ENCODE measurements around the gene E2F4. TPM values are rescaled to one million over a fixed set of nuclear protein-coding genes. Genes with fewer than 3 reads are reported as not detected.
A peak's percentile ranks its signal among the peaks of the same experiment; 100 is the strongest.

The E2F4 gene
- total and polyA plus RNA-seq, 2 of the 13 experiments (the other 11 are each of a cell fraction or from before 2014, with no cell fraction given) = 84.8 to 91.2 TPM

DNA sequence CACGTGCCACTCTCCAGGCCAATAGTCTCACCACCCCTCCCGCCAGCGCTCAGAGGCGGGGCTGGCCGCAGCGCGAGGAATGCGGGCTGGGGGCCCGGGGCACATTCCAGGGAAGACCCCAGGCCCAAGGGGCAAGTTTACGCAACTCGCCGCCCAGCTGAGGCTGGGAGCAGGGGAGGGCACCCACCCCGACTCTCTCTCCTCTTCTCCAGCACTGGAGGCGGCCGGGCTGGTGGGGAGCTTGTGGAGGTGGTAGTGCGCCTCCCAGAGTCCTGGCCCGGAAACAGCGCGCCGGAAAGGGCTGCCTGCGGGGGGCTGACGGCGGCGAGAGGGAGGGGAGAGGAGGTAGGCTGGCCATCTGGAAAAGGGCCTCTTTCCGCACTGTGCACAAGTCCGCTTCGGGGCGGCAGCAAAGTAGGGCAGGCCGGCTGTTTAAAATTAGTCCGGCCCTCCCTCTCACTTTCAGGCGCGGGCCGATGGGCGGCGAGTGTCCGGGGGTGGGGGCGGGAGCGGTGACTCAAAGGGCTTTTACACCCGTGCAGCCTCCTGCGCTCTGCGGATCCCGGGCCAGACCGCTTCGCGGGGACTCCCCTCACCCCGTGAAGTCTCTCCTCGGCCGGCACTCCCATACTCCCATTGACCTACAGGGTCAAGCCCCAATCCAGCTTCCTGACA is 54.3 kb downstream of the E2F4 start (continued):
- TF ChIP-seq MIER2 (CRISPR knock-in tag; IDR thresholded peaks at IDR 0.05) (peak; percentile 65; the same call in 1 of the 2 replicates), SRSF9 (IDR thresholded peaks at IDR 0.05; ENCODE audit: borderline replicate concordance, insufficient read depth, low read depth, low read length, poor library complexity, severe bottlenecking) (no peak), ZNF629 (CRISPR knock-in tag; conservative IDR thresholded peaks at IDR 0.05) (0 out of 2 replicates have a peak, but pooled peaks have one; percentile 35), GATAD2A (CRISPR knock-in tag; IDR thresholded peaks at IDR 0.05) (peak; percentile 98), FOSL2 (CRISPR knock-in tag; IDR thresholded peaks at IDR 0.05) (peak; percentile 62), MEIS2 (CRISPR knock-in tag; IDR thresholded peaks at IDR 0.05) (peak; percentile 91; the same call in 1 of the 2 replicates), DNMT1 (CRISPR knock-in tag; IDR thresholded peaks at IDR 0.05) (peak; percentile 82), MAZ (IDR thresholded peaks at IDR 0.05; ENCODE audit: borderline replicate concordance, low read depth, low read length) (peak; percentile 84; the same call in 1 of the 2 replicates), MAZ (CRISPR knock-in tag; IDR thresholded peaks at IDR 0.05; ENCODE audit: low read depth) (peak; percentile 100), ZNF3 (CRISPR knock-in tag; IDR thresholded peaks at IDR 0.05) (no peak), MYNN (CRISPR knock-in tag; IDR thresholded peaks at IDR 0.05; ENCODE audit: low read depth) (no peak), ZNF761 (CRISPR knock-in tag; conservative IDR thresholded peaks at IDR 0.05) (no peak)
- TF ChIP-seq, protein P1, sequence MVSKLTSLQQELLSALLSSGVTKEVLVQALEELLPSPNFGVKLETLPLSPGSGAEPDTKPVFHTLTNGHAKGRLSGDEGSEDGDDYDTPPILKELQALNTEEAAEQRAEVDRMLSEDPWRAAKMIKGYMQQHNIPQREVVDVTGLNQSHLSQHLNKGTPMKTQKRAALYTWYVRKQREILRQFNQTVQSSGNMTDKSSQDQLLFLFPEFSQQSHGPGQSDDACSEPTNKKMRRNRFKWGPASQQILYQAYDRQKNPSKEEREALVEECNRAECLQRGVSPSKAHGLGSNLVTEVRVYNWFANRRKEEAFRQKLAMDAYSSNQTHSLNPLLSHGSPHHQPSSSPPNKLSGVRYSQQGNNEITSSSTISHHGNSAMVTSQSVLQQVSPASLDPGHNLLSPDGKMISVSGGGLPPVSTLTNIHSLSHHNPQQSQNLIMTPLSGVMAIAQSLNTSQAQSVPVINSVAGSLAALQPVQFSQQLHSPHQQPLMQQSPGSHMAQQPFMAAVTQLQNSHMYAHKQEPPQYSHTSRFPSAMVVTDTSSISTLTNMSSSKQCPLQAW (CRISPR knock-in tag; IDR thresholded peaks at IDR 0.05) = peak; percentile 89
- TF ChIP-seq, protein P2, sequence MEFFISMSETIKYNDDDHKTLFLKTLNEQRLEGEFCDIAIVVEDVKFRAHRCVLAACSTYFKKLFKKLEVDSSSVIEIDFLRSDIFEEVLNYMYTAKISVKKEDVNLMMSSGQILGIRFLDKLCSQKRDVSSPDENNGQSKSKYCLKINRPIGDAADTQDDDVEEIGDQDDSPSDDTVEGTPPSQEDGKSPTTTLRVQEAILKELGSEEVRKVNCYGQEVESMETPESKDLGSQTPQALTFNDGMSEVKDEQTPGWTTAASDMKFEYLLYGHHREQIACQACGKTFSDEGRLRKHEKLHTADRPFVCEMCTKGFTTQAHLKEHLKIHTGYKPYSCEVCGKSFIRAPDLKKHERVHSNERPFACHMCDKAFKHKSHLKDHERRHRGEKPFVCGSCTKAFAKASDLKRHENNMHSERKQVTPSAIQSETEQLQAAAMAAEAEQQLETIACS (CRISPR knock-in tag; IDR thresholded peaks at IDR 0.05) = peak; percentile 66
- TF ChIP-seq, protein P3, sequence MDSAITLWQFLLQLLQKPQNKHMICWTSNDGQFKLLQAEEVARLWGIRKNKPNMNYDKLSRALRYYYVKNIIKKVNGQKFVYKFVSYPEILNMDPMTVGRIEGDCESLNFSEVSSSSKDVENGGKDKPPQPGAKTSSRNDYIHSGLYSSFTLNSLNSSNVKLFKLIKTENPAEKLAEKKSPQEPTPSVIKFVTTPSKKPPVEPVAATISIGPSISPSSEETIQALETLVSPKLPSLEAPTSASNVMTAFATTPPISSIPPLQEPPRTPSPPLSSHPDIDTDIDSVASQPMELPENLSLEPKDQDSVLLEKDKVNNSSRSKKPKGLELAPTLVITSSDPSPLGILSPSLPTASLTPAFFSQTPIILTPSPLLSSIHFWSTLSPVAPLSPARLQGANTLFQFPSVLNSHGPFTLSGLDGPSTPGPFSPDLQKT (CRISPR knock-in tag; IDR thresholded peaks at IDR 0.05; ENCODE audit: borderline replicate concordance) = no peak
- TF ChIP-seq, protein P4, sequence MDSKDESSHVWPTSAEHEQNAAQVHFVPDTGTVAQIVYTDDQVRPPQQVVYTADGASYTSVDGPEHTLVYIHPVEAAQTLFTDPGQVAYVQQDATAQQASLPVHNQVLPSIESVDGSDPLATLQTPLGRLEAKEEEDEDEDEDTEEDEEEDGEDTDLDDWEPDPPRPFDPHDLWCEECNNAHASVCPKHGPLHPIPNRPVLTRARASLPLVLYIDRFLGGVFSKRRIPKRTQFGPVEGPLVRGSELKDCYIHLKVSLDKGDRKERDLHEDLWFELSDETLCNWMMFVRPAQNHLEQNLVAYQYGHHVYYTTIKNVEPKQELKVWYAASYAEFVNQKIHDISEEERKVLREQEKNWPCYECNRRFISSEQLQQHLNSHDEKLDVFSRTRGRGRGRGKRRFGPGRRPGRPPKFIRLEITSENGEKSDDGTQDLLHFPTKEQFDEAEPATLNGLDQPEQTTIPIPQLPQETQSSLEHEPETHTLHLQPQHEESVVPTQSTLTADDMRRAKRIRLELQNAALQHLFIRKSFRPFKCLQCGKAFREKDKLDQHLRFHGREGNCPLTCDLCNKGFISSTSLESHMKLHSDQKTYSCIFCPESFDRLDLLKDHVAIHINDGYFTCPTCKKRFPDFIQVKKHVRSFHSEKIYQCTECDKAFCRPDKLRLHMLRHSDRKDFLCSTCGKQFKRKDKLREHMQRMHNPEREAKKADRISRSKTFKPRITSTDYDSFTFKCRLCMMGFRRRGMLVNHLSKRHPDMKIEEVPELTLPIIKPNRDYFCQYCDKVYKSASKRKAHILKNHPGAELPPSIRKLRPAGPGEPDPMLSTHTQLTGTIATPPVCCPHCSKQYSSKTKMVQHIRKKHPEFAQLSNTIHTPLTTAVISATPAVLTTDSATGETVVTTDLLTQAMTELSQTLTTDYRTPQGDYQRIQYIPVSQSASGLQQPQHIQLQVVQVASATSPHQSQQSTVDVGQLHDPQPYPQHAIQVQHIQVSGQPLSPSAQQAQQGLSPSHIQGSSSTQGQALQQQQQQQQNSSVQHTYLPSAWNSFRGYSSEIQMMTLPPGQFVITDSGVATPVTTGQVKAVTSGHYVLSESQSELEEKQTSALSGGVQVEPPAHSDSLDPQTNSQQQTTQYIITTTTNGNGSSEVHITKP (CRISPR knock-in tag; IDR thresholded peaks at IDR 0.05; ENCODE audit: low read depth) = peak; percentile 81; the same call in 1 of the 2 replicates
- TF ChIP-seq, protein P5, sequence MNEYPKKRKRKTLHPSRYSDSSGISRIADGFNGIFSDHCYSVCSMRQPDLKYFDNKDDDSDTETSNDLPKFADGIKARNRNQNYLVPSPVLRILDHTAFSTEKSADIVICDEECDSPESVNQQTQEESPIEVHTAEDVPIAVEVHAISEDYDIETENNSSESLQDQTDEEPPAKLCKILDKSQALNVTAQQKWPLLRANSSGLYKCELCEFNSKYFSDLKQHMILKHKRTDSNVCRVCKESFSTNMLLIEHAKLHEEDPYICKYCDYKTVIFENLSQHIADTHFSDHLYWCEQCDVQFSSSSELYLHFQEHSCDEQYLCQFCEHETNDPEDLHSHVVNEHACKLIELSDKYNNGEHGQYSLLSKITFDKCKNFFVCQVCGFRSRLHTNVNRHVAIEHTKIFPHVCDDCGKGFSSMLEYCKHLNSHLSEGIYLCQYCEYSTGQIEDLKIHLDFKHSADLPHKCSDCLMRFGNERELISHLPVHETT (CRISPR knock-in tag; conservative IDR thresholded peaks at IDR 0.05) = peak; percentile 75
- TF ChIP-seq, protein P6, sequence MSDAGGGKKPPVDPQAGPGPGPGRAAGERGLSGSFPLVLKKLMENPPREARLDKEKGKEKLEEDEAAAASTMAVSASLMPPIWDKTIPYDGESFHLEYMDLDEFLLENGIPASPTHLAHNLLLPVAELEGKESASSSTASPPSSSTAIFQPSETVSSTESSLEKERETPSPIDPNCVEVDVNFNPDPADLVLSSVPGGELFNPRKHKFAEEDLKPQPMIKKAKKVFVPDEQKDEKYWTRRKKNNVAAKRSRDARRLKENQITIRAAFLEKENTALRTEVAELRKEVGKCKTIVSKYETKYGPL (CRISPR knock-in tag; IDR thresholded peaks at IDR 0.05) = no peak
